Thyroid gland (tissue), 4 donors: Measurements from ENCODE around the gene ETNK2. TPM values are rescaled to one million over a fixed set of nuclear protein-coding genes. Genes with fewer than 3 reads are reported as not detected.

Experiments used
- DNase-seq, 2 donors: peaks; one replicate each; pipeline ENCODE4 v3.0.0-alpha.2; 2019
- H3K27ac ChIP-seq, 3 donors: fragments of 200-600 bp; sonication (generic); 1 replicate in 2 of 3; 2 replicates in 1 of 3; pipeline ENCODE4 v1.5.1; 2016 to 2019; ENCODE audit warnings: mild to moderate bottlenecking in 1 of 3, moderate library complexity in 1 of 3
- H3K27me3 ChIP-seq: fragments of 200-600 bp; sonication (generic); one replicate; pipeline ENCODE4 v1.5.1; 2019
- H3K36me3 ChIP-seq, 2 donors: fragments of 200-600 bp; sonication (generic); one replicate each; pipeline ENCODE4 v1.5.1; 2016 to 2019
- H3K4me1 ChIP-seq, 2 donors: fragments of 200-600 bp; sonication (generic); one replicate each; pipeline ENCODE4 v1.5.1; 2017 to 2019
- H3K4me3 ChIP-seq, 3 donors: fragments of 200-600 bp; sonication (generic); replicated peaks in 1 of 3; 1 replicate in 2 of 3; 2 replicates in 1 of 3; pipeline ENCODE4 v1.5.1; 2016; ENCODE audit warnings: mild to moderate bottlenecking in 1 of 3
- H3K9me3 ChIP-seq: fragments of 200-600 bp; sonication (generic); one replicate; pipeline ENCODE4 v1.5.1; 2017
- CTCF ChIP-seq, 6 experiments: fragments of 200-600 bp in 3 of 6; fragments of 450-650 bp in 3 of 6; sonication (generic) in 3 of 6; IDR thresholded peaks; one replicate each; pipeline ENCODE4 v1.5.1; 2016 to 2019; ENCODE audit warnings: antibody characterized with exemption in 6 of 6, mild to moderate bottlenecking in 2 of 6, inconsistent platforms in 1 of 6, moderate library complexity in 1 of 6
- POLR2A ChIP-seq, 2 donors: fragments of 450-650 bp; IDR thresholded peaks; one replicate each; pipeline ENCODE4 v1.6.1; 2017; ENCODE audit warnings: antibody characterized with exemption in 2 of 2, mild to moderate bottlenecking in 2 of 2, moderate library complexity in 1 of 2
- WGBS, 2 donors: methylation state at CpG; one replicate each; pipeline ENCODE4 v1.1.5; 2017; 5-methylcytosine and 5-hydroxymethylcytosine counted together
- intact Hi-C: fragments of 100-400 bp; cut with DNase I; formaldehyde crosslinking; loops from one replicate; pipeline ENCODE4 v1.15.1; 2023
- total RNA-seq, 4 donors: library from RNA; depleted of rRNA; stranded (reverse); fragments of >200 nt; gene quantifications; one replicate each; pipeline ENCODE4 v1.2.3, GENCODE V29; 2016

The ETNK2 gene
- total RNA-seq, 4 donors from 2014 or later: 16.1 to 22.5 (median 21.0) TPM

GRCh38 chr1:204089044-204089751 lies 62.6 kb downstream of the ETNK2 start:
- Histone ChIP-seq H3K27me3 (no peaks in the 10 kb centered on the region), H3K4me3 (no peak overlapping the region), H3K27ac (peak overlapping the region; percentile 9 to 92 (median 59)), H3K36me3 (no peaks in the 10 kb centered on the region), H3K9me3 (no peaks in the 10 kb centered on the region), H3K4me1 (peaks cover 42 to 92% of the 10 kb centered on the region in 2 donors)
- intact Hi-C loops: loop anchor here (5.0 kb wide), 1 partner anchor 38 kb away; no protein-coding TSS in a partner anchor
- WGBS, 2 donors: 60 to 80% methylated on average over 14 to 15 of the region's 15 CpGs
- TF ChIP-seq POLR2A (IDR thresholded peaks at IDR 0.05): no peak
- peak in 1 of 6 experiments; percentile 11 for TF ChIP-seq CTCF (IDR thresholded peaks at IDR 0.05)
- no peak for DNase-seq

GRCh38 chr1:204088596-204088995 lies 63.2 kb downstream of the ETNK2 start:
- no peak for TF ChIP-seq POLR2A (IDR thresholded peaks at IDR 0.05)
- TF ChIP-seq CTCF (IDR thresholded peaks at IDR 0.05): no peak
- no peaks in the 10 kb centered on the region for H3K27me3 ChIP-seq
- H3K27ac ChIP-seq: peak overlapping the region; percentile 57 to 92 (median 59)
- DNase-seq: no peak
- WGBS, 2 donors: 66 to 69% methylated on average over 7 to 8 of the region's 8 CpGs
- no peaks in the 10 kb centered on the region for H3K9me3 ChIP-seq
- H3K36me3 ChIP-seq: no peaks in the 10 kb centered on the region
- peaks cover 48 to 92% of the 10 kb centered on the region in 2 donors for H3K4me1 ChIP-seq
- H3K4me3 ChIP-seq: no peak overlapping the region
- intact Hi-C loops: loop anchor here (5.0 kb wide), 1 partner anchor 39 kb away; no protein-coding TSS in a partner anchor

GRCh38 chr1:204087893-204088528 lies 63.8 kb downstream of the ETNK2 start:
- Histone ChIP-seq H3K4me3 (no peak overlapping the region), H3K36me3 (no peaks in the 10 kb centered on the region), H3K9me3 (no peaks in the 10 kb centered on the region), H3K4me1 (peaks cover 53 to 92% of the 10 kb centered on the region in 2 donors), H3K27me3 (no peaks in the 10 kb centered on the region), H3K27ac (peak overlapping the region; percentile 57 to 92 (median 59))
- intact Hi-C loops: loop anchor here (5.0 kb wide), 1 partner anchor 39 kb away; no protein-coding TSS in a partner anchor
- no peak for DNase-seq
- TF ChIP-seq POLR2A (IDR thresholded peaks at IDR 0.05) (no peak), CTCF (IDR thresholded peaks at IDR 0.05) (no peak)
- 69 to 71% methylated on average over 7 of the region's 7 CpGs for WGBS, 2 donors

- 97 to 98% methylated on average over 8 of the region's 8 CpGs for WGBS, 2 donors
- Histone ChIP-seq H3K36me3 (no peaks in the 10 kb centered on the region), H3K9me3 (no peaks in the 10 kb centered on the region), H3K4me1 (peaks cover 58 to 95% of the 10 kb centered on the region in 2 donors), H3K27me3 (no peaks in the 10 kb centered on the region), H3K27ac (peak overlapping the region; percentile 57 to 92 (median 59)), H3K4me3 (no peak overlapping the region)
- intact Hi-C loops: loop anchor here (5.0 kb wide), 1 partner anchor 40 kb away; no protein-coding TSS in a partner anchor
- no peak for DNase-seq
- no peak for TF ChIP-seq CTCF (IDR thresholded peaks at IDR 0.05)
- no peak for TF ChIP-seq POLR2A (IDR thresholded peaks at IDR 0.05)
Observed at GRCh38 chr1:204087181-204087892, 64.5 kb downstream of the ETNK2 start.
